Psoas muscle (tissue), 8 donors: ENCODE data around the gene TMEM273. TPM values are rescaled to one million over a fixed set of nuclear protein-coding genes. Genes with fewer than 3 reads are reported as not detected.
A peak's percentile ranks its signal among the peaks of the same experiment; 100 is the strongest.

Source experiments
- ATAC-seq, 4 donors: fragments of 200-7000 bp; cut with Tn5 transposase; one replicate each; pipeline ENCODE4 v1.9.1; 2020; ENCODE audit warnings: moderate library complexity in 3 of 4, mild to moderate bottlenecking in 2 of 4
- DNase-seq, 2 donors: peaks; one replicate each; pipeline ENCODE4 v3.0.0-alpha.2; 2020
- H3K27ac ChIP-seq: fragments of 200-600 bp; one replicate; pipeline ENCODE4 v1.8.0; 2022
- H3K27me3 ChIP-seq, 3 donors: fragments of 200-600 bp in 1 of 3; one replicate each; pipeline versions ENCODE4 v1.6.1 to v1.8.0; 2013 to 2022; ENCODE audit warnings: low read length in 2 of 3, mild to moderate bottlenecking in 2 of 3, moderate library complexity in 1 of 3; ENCODE audit not compliant: insufficient read depth in 3 of 3
- H3K36me3 ChIP-seq, 2 donors: fragments of 200-600 bp in 1 of 2; one replicate each; pipeline versions ENCODE4 v1.6.1 to v1.8.0; 2013 to 2022; ENCODE audit warnings: low read depth in 1 of 2, mild to moderate bottlenecking in 1 of 2, moderate library complexity in 1 of 2; ENCODE audit not compliant: insufficient read depth in 1 of 2
- H3K4me1 ChIP-seq: fragments of 200-600 bp; one replicate; pipeline ENCODE4 v1.8.0; 2022
- H3K4me3 ChIP-seq: fragments of 200-600 bp; one replicate; pipeline ENCODE4 v1.8.0; 2022; ENCODE audit warnings: mild to moderate bottlenecking
- H3K9me3 ChIP-seq: fragments of 200-600 bp; one replicate; pipeline ENCODE4 v1.8.0; 2022
- WGBS, 3 donors: extraction: QIAGEN DNeasy Blood & Tissue Kit; methylation state at CpG; one replicate each; pipeline versions ENCODE4 v1.1.6 to v1.1.7; 2013; 5-methylcytosine and 5-hydroxymethylcytosine counted together
- intact Hi-C, 2 donors: fragments of 100-400 bp; cut with DNase I; formaldehyde crosslinking; loops; one replicate each; pipeline versions ENCODE4 v1.11.0 to v1.14.2; 2022
- polyA plus RNA-seq, 3 donors: library from polyadenylated mRNA; stranded (reverse); fragments of 200-250 nt; gene quantifications; one replicate each; pipeline ENCODE4 v1.2.3, GENCODE V29; 2013
- total RNA-seq, 4 donors: library from RNA; stranded (reverse); fragmentation: NEBNext Ultra II Directional in 2 of 4; extraction: Animal tissue kit (Norgen Biotek cat#: 25700) in 2 of 4; gene quantifications; one replicate each; pipeline versions ENCODE4 v1.2.1 to v1.2.4, GENCODE V29; 2021 to 2023
- TF ChIP-seq, protein P1 (sequence below): fragments of 200-600 bp; IDR thresholded peaks from one replicate; pipeline ENCODE4 v1.8.0; 2022; ENCODE audit warnings: antibody characterized with exemption
- donor health status: healthy with polysubstance abuse.
- donor health status: DM: no; HTN: no; CAD: no; lungs with moderate emphysema.
- donor health status: Bipolar disorder and iron deficiency.
- donor health status: healthy.
- donor health status: DM: yes; HTN: yes; CAD: no.
- donor health status: DM: no; HTN: no; CAD: no.
- donor health status: DM: no; HTN: no; CAD: no.
- donor health status: DM: yes; HTN: yes; CAD: no.

Gene TMEM273
- total and polyA plus RNA-seq, 7 donors = 3.5 to 12.0 (median 7.7) TPM

DNA sequence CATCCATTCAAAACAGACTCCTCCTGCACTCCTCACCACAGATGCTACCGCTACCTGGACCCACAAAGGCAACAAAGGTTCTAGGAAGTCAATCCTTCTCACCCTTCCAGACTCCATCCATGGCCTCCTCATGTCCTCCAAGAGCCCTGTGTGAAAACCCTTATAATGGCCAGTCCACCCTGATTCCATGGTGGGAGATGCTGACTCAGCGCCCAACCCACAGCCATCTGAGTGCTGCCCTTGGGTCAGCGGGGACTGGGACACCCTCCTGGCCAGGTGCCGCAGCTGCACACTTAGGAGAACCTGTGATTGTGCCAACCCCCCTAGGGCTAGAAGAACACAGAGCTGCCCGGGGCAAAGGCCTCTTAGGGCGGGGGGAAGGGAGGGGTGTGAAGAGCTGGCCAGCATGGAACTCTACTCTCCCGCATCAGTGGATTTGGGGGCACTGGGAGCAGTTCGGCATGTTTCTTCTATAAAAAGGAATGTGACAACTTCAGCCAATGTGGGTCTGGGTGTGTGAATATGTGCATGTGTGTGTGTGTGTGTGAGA lies 25.4 kb downstream of the TMEM273 start:
- no peak for DNase-seq
- WGBS, 3 donors = 86 to 92% (median 89%) methylated on average over 8 of the region's 8 CpGs
- TF ChIP-seq, protein P1, sequence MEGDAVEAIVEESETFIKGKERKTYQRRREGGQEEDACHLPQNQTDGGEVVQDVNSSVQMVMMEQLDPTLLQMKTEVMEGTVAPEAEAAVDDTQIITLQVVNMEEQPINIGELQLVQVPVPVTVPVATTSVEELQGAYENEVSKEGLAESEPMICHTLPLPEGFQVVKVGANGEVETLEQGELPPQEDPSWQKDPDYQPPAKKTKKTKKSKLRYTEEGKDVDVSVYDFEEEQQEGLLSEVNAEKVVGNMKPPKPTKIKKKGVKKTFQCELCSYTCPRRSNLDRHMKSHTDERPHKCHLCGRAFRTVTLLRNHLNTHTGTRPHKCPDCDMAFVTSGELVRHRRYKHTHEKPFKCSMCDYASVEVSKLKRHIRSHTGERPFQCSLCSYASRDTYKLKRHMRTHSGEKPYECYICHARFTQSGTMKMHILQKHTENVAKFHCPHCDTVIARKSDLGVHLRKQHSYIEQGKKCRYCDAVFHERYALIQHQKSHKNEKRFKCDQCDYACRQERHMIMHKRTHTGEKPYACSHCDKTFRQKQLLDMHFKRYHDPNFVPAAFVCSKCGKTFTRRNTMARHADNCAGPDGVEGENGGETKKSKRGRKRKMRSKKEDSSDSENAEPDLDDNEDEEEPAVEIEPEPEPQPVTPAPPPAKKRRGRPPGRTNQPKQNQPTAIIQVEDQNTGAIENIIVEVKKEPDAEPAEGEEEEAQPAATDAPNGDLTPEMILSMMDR = no peak
- intact Hi-C loops = loop anchor here (5.0 kb wide), 1 partner anchor 181 kb away; no protein-coding TSS in a partner anchor
- Histone ChIP-seq H3K27me3 (no peaks in the 10 kb centered on the region), H3K4me3 (no peak overlapping the region), H3K27ac (no peak overlapping the region), H3K4me1 (no peaks in the 10 kb centered on the region), H3K9me3 (no peaks in the 10 kb centered on the region), H3K36me3 (no peaks in the 10 kb centered on the region)
- no peak for ATAC-seq

DNA sequence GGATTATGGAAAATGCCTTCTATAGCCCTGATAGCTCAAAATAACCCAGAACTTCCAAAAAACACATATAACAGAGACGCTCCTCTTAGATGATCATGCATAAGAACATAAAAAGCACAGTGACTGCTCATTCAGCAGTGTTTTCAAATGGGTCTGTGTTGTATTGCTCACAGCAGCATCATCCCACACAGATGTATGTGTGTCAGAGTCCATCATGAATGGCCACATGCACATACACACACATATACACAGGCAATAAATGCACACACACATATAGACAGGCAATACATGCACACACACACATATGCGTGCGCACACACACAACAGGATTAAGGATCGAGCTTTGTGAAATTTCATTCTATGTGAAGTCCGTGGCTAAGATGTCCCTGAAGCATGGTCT lies 26.1 kb downstream of the TMEM273 start:
- H3K27me3 ChIP-seq = no peaks in the 10 kb centered on the region
- no peak overlapping the region for H3K4me3 ChIP-seq
- 76 to 93% (median 84%) methylated on average over 5 of the region's 5 CpGs for WGBS, 3 donors
- H3K4me1 ChIP-seq = no peaks in the 10 kb centered on the region
- DNase-seq (no peak), ATAC-seq (no peak)
- H3K27ac ChIP-seq = no peak overlapping the region
- H3K36me3 ChIP-seq = no peaks in the 10 kb centered on the region
- TF ChIP-seq, protein P1 = no peak
- H3K9me3 ChIP-seq = no peaks in the 10 kb centered on the region
- intact Hi-C loops = loop anchor here (5.0 kb wide), 1 partner anchor 180 kb away; no protein-coding TSS in a partner anchor

DNA sequence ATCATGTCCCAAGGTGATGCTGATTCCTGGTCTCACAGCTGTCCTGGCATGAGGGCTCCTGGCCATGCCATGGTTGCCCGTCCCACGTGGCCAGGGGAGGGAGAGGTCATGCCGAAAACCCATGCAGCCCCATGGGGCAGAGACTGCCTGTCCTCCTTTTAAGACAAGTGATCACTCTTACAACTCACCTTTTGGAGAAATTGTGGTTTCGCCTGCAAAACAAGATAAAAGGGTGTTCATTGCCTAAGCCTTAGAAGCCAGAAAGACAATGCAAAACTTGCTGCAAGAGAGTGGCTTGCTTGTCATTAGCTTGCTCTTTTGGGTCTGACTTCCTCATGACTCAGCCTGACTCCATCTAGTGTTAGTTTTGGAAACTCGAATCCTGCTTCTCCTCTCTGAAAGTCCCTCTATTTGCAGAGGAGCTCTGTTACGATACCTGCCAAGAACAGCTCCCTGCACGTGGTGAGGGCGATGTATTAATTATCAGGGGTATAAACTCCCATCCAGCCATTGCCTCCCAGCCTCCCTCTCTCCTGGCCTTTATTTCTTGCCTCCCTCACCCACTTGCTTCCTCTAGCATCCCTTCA lies 26.7 kb downstream of the TMEM273 start:
- H3K27ac ChIP-seq = no peak overlapping the region
- no peaks in the 10 kb centered on the region for H3K36me3 ChIP-seq
- no peaks in the 10 kb centered on the region for H3K9me3 ChIP-seq
- intact Hi-C loops = loop anchor here (5.0 kb wide), 1 partner anchor 179 kb away; no protein-coding TSS in a partner anchor
- TF ChIP-seq, protein P1 = peak; percentile 27
- no peaks in the 10 kb centered on the region for H3K4me1 ChIP-seq
- ATAC-seq = peak in 2 of 4 donors; percentile 36 to 54
- no peaks in the 10 kb centered on the region for H3K27me3 ChIP-seq
- WGBS, 3 donors = 29 to 46% (median 31%) methylated on average over 8 of the region's 8 CpGs
- DNase-seq = no peak
- H3K4me3 ChIP-seq = no peak overlapping the region

DNA sequence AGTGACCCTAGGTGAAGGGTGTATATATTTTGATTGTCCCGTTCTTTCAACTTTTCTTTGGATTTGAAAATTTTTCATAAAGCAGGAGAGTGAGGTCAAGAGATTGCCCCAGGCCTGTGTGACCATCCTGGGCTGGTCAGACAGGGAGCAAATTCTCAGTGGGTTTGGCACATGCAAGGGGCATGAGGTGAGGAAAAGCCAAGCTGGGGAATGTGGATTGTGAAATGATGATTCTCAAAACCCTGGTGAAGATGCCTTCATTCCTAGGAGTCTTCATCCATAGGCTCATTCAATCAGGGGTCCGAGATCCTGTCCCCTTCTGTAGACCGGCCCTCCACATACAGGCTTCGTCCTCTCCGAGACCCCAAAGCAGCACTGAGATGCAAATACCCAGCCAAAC lies 27.4 kb downstream of the TMEM273 start:
- DNase-seq = no peak
- H3K36me3 ChIP-seq = no peaks in the 10 kb centered on the region
- no peak overlapping the region for H3K27ac ChIP-seq
- ATAC-seq = no peak
- no peak overlapping the region for H3K4me3 ChIP-seq
- TF ChIP-seq, protein P1 = no peak
- H3K27me3 ChIP-seq = no peaks in the 10 kb centered on the region
- 98 to 99% (median 99%) methylated on average over 5 of the region's 5 CpGs for WGBS, 3 donors
- H3K4me1 ChIP-seq = no peaks in the 10 kb centered on the region
- intact Hi-C loops = loop anchor here (5.0 kb wide), 1 partner anchor 179 kb away; no protein-coding TSS in a partner anchor
- no peaks in the 10 kb centered on the region for H3K9me3 ChIP-seq
